ENCODE results near the gene IFNK. TPM values are rescaled to one million over a fixed set of nuclear protein-coding genes. Genes with fewer than 3 reads are reported as not detected.

The IFNK gene
- polyA plus RNA-seq, 1 of the 3 experiments (the other 2 are of a cell fraction), result not detected

GRCh38 chr9:27506981-27507380 is 17.1 kb upstream of the IFNK start:
- Histone ChIP-seq H3K4me2 (no peak overlapping the region), H3K9me2 (no peaks in the 10 kb centered on the region), H3K4me3 (ENCODE audit: low read depth in 2 of 2, low read length in 1 of 2) (no peak overlapping the region), H3K27me3 (ENCODE audit: insufficient read depth) (no peaks in the 10 kb centered on the region), H3K4me1 (ENCODE audit: control insufficient read depth in 1 of 2, insufficient read depth in 2 of 2, low read depth in 1 of 2, low read length in 1 of 2) (0 out of 4 replicates have a peak, but pooled peaks cover 0 to 3% of the 10 kb centered on the region in 2 experiments), H4K20me1 (ENCODE audit: insufficient read depth) (no peaks in the 10 kb centered on the region), H3K9me3 (no peaks in the 10 kb centered on the region), H3K36me3 (replicated peaks in 1 of 2; ENCODE audit: control insufficient read depth in 1 of 2, insufficient read depth in 2 of 2, low read length in 1 of 2) (no peaks in the 10 kb centered on the region), H3F3A (replicated peaks; ENCODE audit: insufficient read depth) (peaks cover 11% of the 10 kb centered on the region), H3K79me2 (ENCODE audit: insufficient read depth) (no peaks in the 10 kb centered on the region), H3K27ac (ENCODE audit: low read depth in 2 of 2, low read length in 1 of 2) (no peak overlapping the region), H3K9ac (no peak overlapping the region), H2AFZ (ENCODE audit: low read depth) (no peak overlapping the region)
- ChIA-PET CTCF (no interaction called here), POLR2A (no interaction called here)
- TF ChIP-seq FOXJ3 (CRISPR knock-in tag; IDR thresholded peaks at IDR 0.05), result no peak
- DNase-seq, result no peak
- 49% methylated on average over 2 of the region's 2 CpGs for WGBS (ENCODE audit: low lambda C conversion rate)

GRCh38 chr9:27510780-27511179 is 13.3 kb upstream of the IFNK start:
- 88% methylated on average over 2 of the region's 2 CpGs for WGBS (ENCODE audit: low lambda C conversion rate)
- H3K79me2 ChIP-seq (ENCODE audit: insufficient read depth), result no peaks in the 10 kb centered on the region
- no peak overlapping the region for H3K4me3 ChIP-seq (ENCODE audit: low read depth in 2 of 2, low read length in 1 of 2)
- H3K4me1 ChIP-seq (ENCODE audit: control insufficient read depth in 1 of 2, insufficient read depth in 2 of 2, low read depth in 1 of 2, low read length in 1 of 2), result peaks cover 0 to 1% of the 10 kb centered on the region in 2 experiments; a peak in 1 of 4 replicates
- H3K4me2 ChIP-seq, result no peak overlapping the region
- CTCF ChIA-PET, result interaction anchor here (0.9 kb wide), 1 partner anchor 19 kb away, joined by 3 read pairs; the partner anchor contains the start of gene MOB3B
- H3K27ac ChIP-seq (ENCODE audit: low read depth in 2 of 2, low read length in 1 of 2), result no peak overlapping the region
- no peaks in the 10 kb centered on the region for H3K9me3 ChIP-seq
- H3F3A ChIP-seq (replicated peaks; ENCODE audit: insufficient read depth), result peaks cover 6% of the 10 kb centered on the region
- H4K20me1 ChIP-seq (ENCODE audit: insufficient read depth), result no peaks in the 10 kb centered on the region
- H3K9ac ChIP-seq, result no peak overlapping the region
- POLR2A ChIA-PET, result no interaction called here
- no peaks in the 10 kb centered on the region for H3K9me2 ChIP-seq
- H2AFZ ChIP-seq (ENCODE audit: low read depth), result no peak overlapping the region
- no peaks in the 10 kb centered on the region for H3K36me3 ChIP-seq (replicated peaks in 1 of 2; ENCODE audit: control insufficient read depth in 1 of 2, insufficient read depth in 2 of 2, low read length in 1 of 2)
- no peak for DNase-seq
- H3K27me3 ChIP-seq (ENCODE audit: insufficient read depth), result no peaks in the 10 kb centered on the region
- no peak for TF ChIP-seq FOXJ3 (CRISPR knock-in tag; IDR thresholded peaks at IDR 0.05)
- TF ChIP-seq GATA2 (CRISPR knock-in tag; IDR thresholded peaks at IDR 0.05), result no peak
- no peak for TF ChIP-seq IRF3 (IDR thresholded peaks at IDR 0.05; ENCODE audit: low read depth, low read length)
- TF ChIP-seq NFIC (IDR thresholded peaks at IDR 0.05; ENCODE audit: borderline replicate concordance), result no peak
- TF ChIP-seq CTCF (IDR thresholded peaks at IDR 0.05), result no peak
- TF ChIP-seq ZBTB33 (IDR thresholded peaks at IDR 0.05; ENCODE audit: borderline replicate concordance, low read depth), result no peak
- TF ChIP-seq RCOR1 (IDR thresholded peaks at IDR 0.05; ENCODE audit: low read length), result no peak
- no peak for TF ChIP-seq MEF2A (IDR thresholded peaks at IDR 0.05; ENCODE audit: borderline replicate concordance, low read depth)
- no peak for TF ChIP-seq NRF1 (IDR thresholded peaks at IDR 0.05; ENCODE audit: low read depth, low read length)
- TF ChIP-seq YY1 (IDR thresholded peaks at IDR 0.05; ENCODE audit: low read depth), result no peak
- TF ChIP-seq GABPA (IDR thresholded peaks at IDR 0.05; ENCODE audit: low read depth), result no peak
- TF ChIP-seq MAX (IDR thresholded peaks at IDR 0.05; ENCODE audit: low read depth), result no peak
- no peak for TF ChIP-seq ELF1 (IDR thresholded peaks at IDR 0.05)
- no peak for TF ChIP-seq SMC3 (IDR thresholded peaks at IDR 0.05; ENCODE audit: low read depth, low read length)
- TF ChIP-seq REST (IDR thresholded peaks at IDR 0.05; ENCODE audit: low read depth, low read length), result no peak
- no peak for TF ChIP-seq TAF1 (IDR thresholded peaks at IDR 0.05; ENCODE audit: borderline replicate concordance, low read depth, low read length)
- TF ChIP-seq FOSL2 (IDR thresholded peaks at IDR 0.05; ENCODE audit: borderline replicate concordance, low read depth), result no peak
- TF ChIP-seq RFX5 (IDR thresholded peaks at IDR 0.05; ENCODE audit: low read length), result no peak
- no peak for TF ChIP-seq USF2 (IDR thresholded peaks at IDR 0.05; ENCODE audit: borderline replicate concordance, low read depth, low read length)
